HCT116 (cell line): Measurements from ENCODE around the gene BAHCC1. TPM values are rescaled to one million over a fixed set of nuclear protein-coding genes. Genes with fewer than 3 reads are reported as not detected.

Experiments
- ATAC-seq: fragments of 200-7000 bp; cut with Tn5 transposase; 2 replicates; pipeline ENCODE4 v1.9.1; 2020; ENCODE audit warnings: mild to moderate bottlenecking, moderate library complexity
- BruUV-seq: library from RNA; stranded (reverse); fragments of 400-500 nt; replicated peaks from 2 replicates; lab custom pipeline; 2021; lab: Mats Ljungman, UMichigan
- CTCF ChIA-PET: fragments of 300-600 bp; sonication (Branson Sonifier 250); formaldehyde crosslinking; loops from one replicate; lab custom pipeline; 2021; ENCODE audit warnings: antibody characterized with exemption; lab: Charles Lee
- POLR2A ChIA-PET: fragments of 300-600, 350-600 bp; sonication (Branson Sonifier 250); formaldehyde crosslinking; loops from one replicate; lab custom pipeline; 2021; ENCODE audit warnings: antibody characterized with exemption; lab: Charles Lee
- RAD21 ChIA-PET, 2 experiments: fragments of 300-600 bp; sonication (Branson Sonifier 250); formaldehyde crosslinking; loops; one replicate each; lab custom pipeline; 2023; ENCODE audit warnings: low total read pairs in 2 of 2; ENCODE audit not compliant: uncharacterized antibody in 2 of 2, unreplicated experiment in 2 of 2, low non-redundant PET in 1 of 2; lab: Charles Lee
- DNase-seq: peaks from one replicate; pipeline ENCODE4 v3.0.0-alpha.2; 2010; ENCODE audit warnings: low read depth, low spot score
- H2AFZ ChIP-seq: fragments of 200-600 bp; shearing (Covaris generic), sonication (generic); 2 replicates; pipeline ENCODE4 v1.6.1; 2017; ENCODE audit warnings: low read depth, mixed run types, mixed read lengths, antibody characterized with exemption, low read length; ENCODE audit not compliant: poor library complexity, severe bottlenecking
- H3K27ac ChIP-seq: 2 replicates; pipeline ENCODE4 v1.5.1; 2012; ENCODE audit warnings: low read depth, low read length
- H3K27me3 ChIP-seq: fragments of 200-600 bp; sonication (generic); 2 replicates; pipeline ENCODE4 v1.6.1; 2016; ENCODE audit warnings: mixed run types, low read length, mixed read lengths; ENCODE audit not compliant: insufficient read depth
- H3K36me3 ChIP-seq, 2 experiments: fragments of 200-500 bp in 1 of 2; fragments of 200-600 bp in 1 of 2; sonication (Bioruptor generic) in 1 of 2; sonication (generic) in 1 of 2; 2 replicates each; pipeline versions ENCODE4 v1.5.1 to v1.6.1; 2014 to 2016; ENCODE audit warnings: low read length in 2 of 2, inconsistent platforms in 1 of 2, mixed read lengths in 1 of 2, mixed run types in 1 of 2; ENCODE audit not compliant: insufficient read depth in 2 of 2, control insufficient read depth in 1 of 2
- H3K4me1 ChIP-seq, 2 experiments: fragments of 200-600 bp in 1 of 2; sonication (generic) in 1 of 2; 2 replicates each; pipeline versions ENCODE4 v1.5.1 to v1.6.1; 2012 to 2017; ENCODE audit warnings: low read length in 2 of 2, inconsistent platforms in 1 of 2, mild to moderate bottlenecking in 1 of 2, mixed read lengths in 1 of 2, mixed run types in 1 of 2, moderate library complexity in 1 of 2; ENCODE audit not compliant: insufficient read depth in 2 of 2, control insufficient read depth in 1 of 2
- H3K4me2 ChIP-seq: fragments of 200-600 bp; sonication (generic); 2 replicates; pipeline ENCODE4 v1.6.1; 2017; ENCODE audit warnings: mixed run types, low read length, mixed read lengths
- H3K4me3 ChIP-seq, 2 experiments: fragments of 200-600 bp in 1 of 2; sonication (generic) in 1 of 2; replicated peaks in 1 of 2; 2 replicates each; pipeline ENCODE4 v1.5.1; 2011 to 2016; ENCODE audit warnings: low read length in 2 of 2, control low read depth in 1 of 2, low read depth in 1 of 2, mild to moderate bottlenecking in 1 of 2, mixed read lengths in 1 of 2, mixed run types in 1 of 2
- H3K79me2 ChIP-seq: fragments of 200-600 bp; sonication (generic); 2 replicates; pipeline ENCODE4 v1.6.1; 2017; ENCODE audit warnings: mild to moderate bottlenecking, mixed run types, low read length, moderate library complexity, mixed read lengths; ENCODE audit not compliant: insufficient read depth
- H3K9ac ChIP-seq: fragments of 200-600 bp; sonication (generic); 2 replicates; pipeline ENCODE4 v1.6.1; 2016; ENCODE audit warnings: low read length, mixed read lengths
- H3K9me2 ChIP-seq: fragments of 200-600 bp; sonication (generic), shearing (Covaris generic); 2 replicates; pipeline ENCODE4 v1.6.1; 2017; ENCODE audit warnings: mixed run types, mild to moderate bottlenecking, moderate library complexity; ENCODE audit not compliant: insufficient read depth
- H3K9me3 ChIP-seq, 2 experiments: fragments of 200-500 bp in 1 of 2; fragments of 200-600 bp in 1 of 2; sonication (Bioruptor generic) in 1 of 2; sonication (generic) in 1 of 2; 2 replicates each; pipeline ENCODE4 v1.6.1; 2014 to 2017; ENCODE audit warnings: low read length in 2 of 2, mixed read lengths in 2 of 2, inconsistent platforms in 1 of 2, low read depth in 1 of 2, mild to moderate bottlenecking in 1 of 2, mixed run types in 1 of 2, moderate library complexity in 1 of 2; ENCODE audit not compliant: control insufficient read depth in 1 of 2, insufficient read depth in 1 of 2
- H4K20me1 ChIP-seq: fragments of 200-600 bp; sonication (generic), shearing (Covaris generic); 2 replicates; pipeline ENCODE4 v1.6.1; 2017; ENCODE audit warnings: mixed run types, mild to moderate bottlenecking, moderate library complexity; ENCODE audit not compliant: insufficient read depth
- EGR1 ChIP-seq: IDR thresholded peaks from 2 replicates; pipeline ENCODE4 v1.6.1; 2012; ENCODE audit warnings: low read depth
- ELF1 ChIP-seq: IDR thresholded peaks from 2 replicates; pipeline ENCODE4 v1.6.1; 2012; ENCODE audit warnings: low read depth, borderline replicate concordance
- FOSL1 ChIP-seq: IDR thresholded peaks from 2 replicates; pipeline ENCODE4 v1.6.1; 2012; ENCODE audit warnings: low read depth
- JUND ChIP-seq: IDR thresholded peaks from 2 replicates; pipeline ENCODE4 v1.6.1; 2012
- POLR2A ChIP-seq: IDR thresholded peaks from 2 replicates; pipeline ENCODE4 v1.7.0; 2011; ENCODE audit warnings: borderline replicate concordance; ENCODE audit not compliant: insufficient read depth, insufficient read length; ENCODE audit errors: extremely low read depth
- SIN3A ChIP-seq: IDR thresholded peaks from 2 replicates; pipeline ENCODE4 v1.6.1; 2012; ENCODE audit warnings: low read depth
- SRF ChIP-seq: IDR thresholded peaks from 2 replicates; pipeline ENCODE4 v1.6.1; 2012; ENCODE audit warnings: low read depth
- intact Hi-C: fragments of 100-400 bp; cut with micrococcal nuclease; formaldehyde crosslinking; loops from 2 replicates; pipeline ENCODE4 v1.10.0; 2022
- total RNA-seq: library from RNA; stranded (reverse); gene quantifications from one replicate; pipeline ENCODE4 v1.2.1, GENCODE V29; 2021; ENCODE audit not compliant: unreplicated experiment

BAHCC1 gene
- total RNA-seq, 1 experiment from 2014 or later: 45.2 TPM

DNA sequence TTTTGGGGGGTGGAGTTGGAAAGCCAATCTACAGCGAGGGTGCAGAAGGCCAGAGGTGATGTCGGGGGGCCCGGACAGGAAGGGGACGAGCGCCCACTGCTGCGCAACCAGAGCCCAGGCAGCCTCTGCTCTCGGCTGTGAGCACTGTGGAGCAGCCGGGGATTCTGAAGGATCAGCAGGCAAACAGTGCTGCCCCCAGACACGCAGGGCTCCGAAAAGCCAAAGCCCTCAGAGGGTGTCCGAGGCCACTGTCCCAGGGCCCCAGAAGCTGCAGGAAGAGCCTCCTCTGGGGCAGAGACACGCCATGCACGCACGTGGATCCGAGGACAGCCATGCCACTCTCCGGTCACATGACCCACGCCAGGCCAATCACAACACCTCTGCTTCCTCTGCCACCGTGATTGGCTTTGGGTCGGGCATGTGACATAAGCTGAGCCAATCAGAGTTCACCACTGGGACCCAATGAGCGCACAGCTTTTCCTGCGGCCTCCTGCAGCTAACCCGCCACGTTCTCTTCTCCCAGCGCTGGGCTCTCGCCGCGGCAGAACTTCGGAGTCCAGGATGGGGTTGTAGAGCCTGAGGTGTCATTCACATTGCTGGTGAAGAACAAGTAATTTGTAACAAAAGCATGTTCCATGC is 76.7 kb downstream of the BAHCC1 start (continued):
- TF ChIP-seq SRF (no peak), ELF1 (no peak), JUND (no peak), POLR2A (peak; percentile 98), SIN3A (no peak; the same call in 1 of the 2 replicates), EGR1 (no peak)

DNA sequence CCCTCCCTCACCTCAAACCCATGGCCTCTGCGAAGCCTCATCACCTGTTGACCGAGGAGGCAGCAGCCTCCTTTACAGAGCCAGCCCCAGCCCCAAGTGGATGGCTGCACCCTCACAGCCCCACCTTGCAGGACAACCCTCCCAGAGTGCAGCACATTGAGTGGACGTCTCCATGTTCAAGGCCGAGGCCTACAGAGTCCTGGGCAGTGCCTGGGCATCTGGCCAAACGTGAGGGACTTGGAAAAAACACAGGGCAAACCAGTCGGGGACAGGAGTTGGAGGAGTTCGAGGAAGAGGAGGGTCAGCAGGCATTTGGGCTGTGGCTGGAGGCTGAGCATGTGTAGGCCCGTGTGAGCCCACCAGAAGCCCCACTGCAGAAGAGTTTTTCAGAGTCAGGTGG is 77.8 kb downstream of the BAHCC1 start:
- Histone ChIP-seq H3K4me3 (peak overlapping the region; percentile 51 to 58), H3K27me3 (no peaks in the 10 kb centered on the region), H3K79me2 (no peaks in the 10 kb centered on the region), H3K9me2 (no peaks in the 10 kb centered on the region), H4K20me1 (no peaks in the 10 kb centered on the region), H2AFZ (no peak overlapping the region), H3K9me3 (no peaks in the 10 kb centered on the region), H3K9ac (peak overlapping the region; percentile 70), H3K4me2 (peak overlapping the region; percentile 81), H3K36me3 (no peaks in the 10 kb centered on the region), H3K27ac (peak overlapping the region; percentile 59; the same call in 1 of the 2 replicates), H3K4me1 (peaks cover 6 to 30% of the 10 kb centered on the region in 2 experiments; a peak in 3 of 4 replicates)
- intact Hi-C loops: loop anchor here (2.0 to 5.0 kb wide), 4 partner anchors 70 to 331 kb away; partner anchors contain the start of gene BAHCC1
- CTCF ChIA-PET: interaction anchor here (1.1 to 1.7 kb wide), 5 partner anchors 12 to 375 kb away, joined by 3 to 21 read pairs (median 6); no protein-coding TSS in a partner anchor
- TF ChIP-seq POLR2A (peak; percentile 18), FOSL1 (no peak)
- RAD21 ChIA-PET: interaction anchor here in 1 of 2 experiments (0.9 to 1.0 kb wide), 3 partner anchors 54 to 164 kb away, joined by 3 to 5 read pairs (median 3); partner anchors contain the start of gene BAHCC1
- no TSS peak for BruUV-seq
- ATAC-seq (no peak), DNase-seq (no peak)
- POLR2A ChIA-PET: interaction anchor here (0.9 to 2.5 kb wide), 9 partner anchors 7 to 220 kb away, joined by 3 to 12 read pairs (median 5); no protein-coding TSS in a partner anchor

DNA sequence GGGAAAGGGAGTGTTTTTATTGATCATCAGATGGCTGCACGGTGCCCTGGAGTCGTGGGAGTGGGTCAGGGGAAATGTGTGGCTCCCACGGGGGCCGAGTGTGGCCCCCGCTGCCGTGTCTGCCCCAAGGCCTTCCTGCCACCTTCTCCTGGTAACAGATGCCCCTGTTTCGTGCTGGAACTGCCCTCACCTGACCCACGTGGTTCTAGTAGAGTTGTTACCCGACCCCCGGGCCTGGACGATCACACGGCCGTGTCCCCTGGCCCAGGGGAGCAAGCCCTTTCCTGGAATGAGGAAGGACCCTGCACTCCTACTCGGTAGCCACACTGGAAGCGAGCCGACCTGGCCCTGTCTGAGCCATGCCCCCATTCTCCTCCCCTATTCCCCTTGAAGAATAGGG is 79.7 kb downstream of the BAHCC1 start:
- Histone ChIP-seq H4K20me1 (no peaks in the 10 kb centered on the region), H3K36me3 (no peaks in the 10 kb centered on the region), H3K9me2 (no peaks in the 10 kb centered on the region), H3K4me1 (peaks cover 6 to 34% of the 10 kb centered on the region in 2 experiments; a peak in 3 of 4 replicates), H3K4me3 (no peak overlapping the region), H3K79me2 (no peaks in the 10 kb centered on the region), H2AFZ (no peak overlapping the region), H3K27me3 (no peaks in the 10 kb centered on the region), H3K9me3 (no peaks in the 10 kb centered on the region), H3K9ac (no peak overlapping the region), H3K27ac (no peak overlapping the region), H3K4me2 (no peak overlapping the region)
- RAD21 ChIA-PET: no interaction called here
- intact Hi-C loops: loop anchor here (5.0 kb wide), 2 partner anchors 183 to 333 kb away; no protein-coding TSS in a partner anchor
- no peak for TF ChIP-seq POLR2A
- BruUV-seq: no TSS peak
- DNase-seq (no peak), ATAC-seq (no peak)
- CTCF ChIA-PET: no interaction called here
- POLR2A ChIA-PET: interaction anchor here (1.7 kb wide), 1 partner anchor 80 kb away, joined by 4 read pairs; the partner anchor contains the start of gene BAHCC1
